ENCODE data around the gene ALG14. TPM values are rescaled to one million over a fixed set of nuclear protein-coding genes. Genes with fewer than 3 reads are reported as not detected.

ALG14 gene
- total and polyA plus RNA-seq, 2 of the 4 experiments (the other 2 are of a cell fraction) = 1.7 to 2.0 TPM

GRCh38 chr1:95017775-95018174 lies 55.0 kb downstream of the ALG14 start:
- H3K9me3 ChIP-seq (ENCODE audit: control insufficient read depth, insufficient read depth, low read length) = no peaks in the 10 kb centered on the region
- no peak overlapping the region for H2BK20ac ChIP-seq (ENCODE audit: low read depth, low read length)
- no peak overlapping the region for H2BK120ac ChIP-seq (ENCODE audit: low read depth, low read length)
- no peak overlapping the region for H3K4me3 ChIP-seq (ENCODE audit: insufficient read depth, low read depth, low read length)
- no peak for DNase-seq
- POLR2A ChIA-PET (ENCODE audit: unreplicated experiment) = no interaction called here
- no peak overlapping the region for H3K4ac ChIP-seq (ENCODE audit: low read depth, low read length)
- H3K9ac ChIP-seq (ENCODE audit: low read depth, low read length) = no peak overlapping the region
- H3K27me3 ChIP-seq (ENCODE audit: control insufficient read depth, insufficient read depth, low read length) = no peaks in the 10 kb centered on the region
- CTCF ChIA-PET = interaction anchor here (0.6 to 0.7 kb wide), 4 partner anchors 9 to 155 kb away, joined by 3 to 6 read pairs (median 3); no protein-coding TSS in a partner anchor
- H3K14ac ChIP-seq (replicated peaks; ENCODE audit: low read depth, low read length) = no peak overlapping the region
- no peak overlapping the region for H2BK5ac ChIP-seq (ENCODE audit: low read depth, low read length, poor library complexity, severe bottlenecking)
- H3K79me1 ChIP-seq (ENCODE audit: low read depth in 1 of 2, low read length in 2 of 2) = peaks cover 5 to 16% of the 10 kb centered on the region in 2 experiments; a peak in 3 of 4 replicates
- H3K56ac ChIP-seq (ENCODE audit: extremely low read depth, insufficient read depth, low read length) = no peak overlapping the region
- H3K4me1 ChIP-seq (ENCODE audit: control insufficient read depth, insufficient read depth, low read length) = peaks cover 16% of the 10 kb centered on the region
- peaks cover 5% of the 10 kb centered on the region for H3K9me1 ChIP-seq (ENCODE audit: insufficient read depth, low read length)
- intact Hi-C loops (cut with micrococcal nuclease) (no loop called here), dilution Hi-C loops (cut with HindIII; ENCODE audit: low sequenced_read_pairs, unreplicated experiment) (no loop called here), in situ Hi-C loops (cut with MboI; ENCODE audit: low sequenced_read_pairs) (no loop called here)
- H2AFZ ChIP-seq (replicated peaks; ENCODE audit: low read length, poor library complexity) = no peak overlapping the region
- H3K4me2 ChIP-seq (ENCODE audit: low read depth, low read length) = no peak overlapping the region
- ATAC-seq (ENCODE audit: low read depth) = no peak
- no peak overlapping the region for H2AK9ac ChIP-seq (replicated peaks; ENCODE audit: low read depth, low read length, poor library complexity)
- WGBS, 2 experiments (ENCODE audit: extremely low coverage in 2 of 2, insufficient read length in 1 of 2) = no CpG with 5 or more reads among the region's 1 CpG
- H3K36me3 ChIP-seq (ENCODE audit: control insufficient read depth, insufficient read depth, low read length) = no peaks in the 10 kb centered on the region
- H3K18ac ChIP-seq (ENCODE audit: low read depth, low read length) = no peak overlapping the region
- no TSS peak for BruUV-seq (replicated peaks)
- H2AK5ac ChIP-seq (ENCODE audit: low read depth, low read length) = no peak overlapping the region
- H4K91ac ChIP-seq (ENCODE audit: insufficient read depth, low read depth, low read length) = no peak overlapping the region
- no peak overlapping the region for H3K27ac ChIP-seq (ENCODE audit: insufficient read depth, low read length)
- no peak overlapping the region for H2BK15ac ChIP-seq (ENCODE audit: low read depth, low read length)
- no peak overlapping the region for H4K8ac ChIP-seq (ENCODE audit: low read depth in 2 of 2, low read length in 2 of 2)
- no peaks in the 10 kb centered on the region for H4K20me1 ChIP-seq (ENCODE audit: insufficient read depth, low read length)
- TF ChIP-seq MAFK (IDR thresholded peaks at IDR 0.05; ENCODE audit: low read depth, low read length) = no peak
- no peak for TF ChIP-seq USF2 (IDR thresholded peaks at IDR 0.05; ENCODE audit: low read depth, low read length)
- TF ChIP-seq RFX5 (IDR thresholded peaks at IDR 0.05; ENCODE audit: low read depth, low read length) = no peak
- no peak for TF ChIP-seq MAZ (IDR thresholded peaks at IDR 0.05; ENCODE audit: borderline replicate concordance, low read depth, low read length)
- TF ChIP-seq RCOR1 (IDR thresholded peaks at IDR 0.05; ENCODE audit: insufficient replicate concordance, low read length) = no peak
- no peak for TF ChIP-seq CEBPB (IDR thresholded peaks at IDR 0.05; ENCODE audit: low read depth, low read length)
- TF ChIP-seq RAD21 (IDR thresholded peaks at IDR 0.05; ENCODE audit: low read length) = no peak
- TF ChIP-seq POLR2A (IDR thresholded peaks at IDR 0.05; ENCODE audit: low read depth, low read length) = no peak
- H4K5ac ChIP-seq (ENCODE audit: low read depth, low read length) = no peak overlapping the region
- no peak overlapping the region for H3K23ac ChIP-seq (ENCODE audit: low read depth, low read length)
